Uterus (tissue), 2 donors: ENCODE measurements around the gene URM1.

Experiments used
- POLR2A ChIP-seq, 2 donors: fragments of 450-650 bp; IDR thresholded peaks; one replicate each; pipeline ENCODE4 v1.6.1; 2016; ENCODE audit warnings: antibody characterized with exemption in 2 of 2, mild to moderate bottlenecking in 1 of 2, moderate library complexity in 1 of 2
- TF ChIP-seq, protein P1 (sequence below), 4 experiments: fragments of 200-600 bp in 2 of 4; fragments of 450-650 bp in 2 of 4; sonication (generic) in 2 of 4; IDR thresholded peaks; one replicate each; pipeline ENCODE4 v1.5.1; 2016 to 2019; ENCODE audit warnings: antibody characterized with exemption in 4 of 4, mild to moderate bottlenecking in 2 of 4, moderate library complexity in 1 of 4

- TF ChIP-seq, protein P1, sequence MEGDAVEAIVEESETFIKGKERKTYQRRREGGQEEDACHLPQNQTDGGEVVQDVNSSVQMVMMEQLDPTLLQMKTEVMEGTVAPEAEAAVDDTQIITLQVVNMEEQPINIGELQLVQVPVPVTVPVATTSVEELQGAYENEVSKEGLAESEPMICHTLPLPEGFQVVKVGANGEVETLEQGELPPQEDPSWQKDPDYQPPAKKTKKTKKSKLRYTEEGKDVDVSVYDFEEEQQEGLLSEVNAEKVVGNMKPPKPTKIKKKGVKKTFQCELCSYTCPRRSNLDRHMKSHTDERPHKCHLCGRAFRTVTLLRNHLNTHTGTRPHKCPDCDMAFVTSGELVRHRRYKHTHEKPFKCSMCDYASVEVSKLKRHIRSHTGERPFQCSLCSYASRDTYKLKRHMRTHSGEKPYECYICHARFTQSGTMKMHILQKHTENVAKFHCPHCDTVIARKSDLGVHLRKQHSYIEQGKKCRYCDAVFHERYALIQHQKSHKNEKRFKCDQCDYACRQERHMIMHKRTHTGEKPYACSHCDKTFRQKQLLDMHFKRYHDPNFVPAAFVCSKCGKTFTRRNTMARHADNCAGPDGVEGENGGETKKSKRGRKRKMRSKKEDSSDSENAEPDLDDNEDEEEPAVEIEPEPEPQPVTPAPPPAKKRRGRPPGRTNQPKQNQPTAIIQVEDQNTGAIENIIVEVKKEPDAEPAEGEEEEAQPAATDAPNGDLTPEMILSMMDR (IDR thresholded peaks at IDR 0.05), result no peak
- no peak for TF ChIP-seq POLR2A (IDR thresholded peaks at IDR 0.05)
Observed at GRCh38 chr9:128365525-128365924, 5.6 kb upstream of the URM1 start.
